Neural progenitor cell (in vitro differentiated cells): ENCODE measurements around the gene CFAP20DC. TPM values are rescaled to one million over a fixed set of nuclear protein-coding genes. Genes with fewer than 3 reads are reported as not detected.

ENCODE experiments used
- DNase-seq: peaks from one replicate; pipeline ENCODE4 v3.0.0-alpha.2; 2016; ENCODE audit warnings: low spot score
- H2AFZ ChIP-seq: fragments of 200-600 bp; sonication (generic); replicated peaks from 2 replicates; pipeline ENCODE4 v1.6.1; 2016; ENCODE audit warnings: antibody characterized with exemption
- H3F3A ChIP-seq: fragments of 200-600 bp; sonication (generic); 2 replicates; pipeline ENCODE4 v1.6.1; 2016; ENCODE audit warnings: antibody characterized with exemption, low read depth
- H3K27ac ChIP-seq: fragments of 200-600 bp; sonication (generic); 2 replicates; pipeline ENCODE4 v1.5.1; 2016; ENCODE audit warnings: mild to moderate bottlenecking
- H3K27me3 ChIP-seq: fragments of 200-600 bp; sonication (generic); 2 replicates; pipeline ENCODE4 v1.6.1; 2016; ENCODE audit warnings: mild to moderate bottlenecking, moderate library complexity
- H3K36me3 ChIP-seq: fragments of 200-600 bp; sonication (generic); 2 replicates; pipeline ENCODE4 v1.5.1; 2016
- H3K4me1 ChIP-seq: fragments of 200-600 bp; sonication (generic); 2 replicates; pipeline ENCODE4 v1.6.1; 2016; ENCODE audit warnings: mixed run types
- H3K4me2 ChIP-seq: fragments of 200-600 bp; sonication (generic); 2 replicates; pipeline ENCODE4 v1.6.1; 2016
- H3K4me3 ChIP-seq: fragments of 200-600 bp; sonication (generic); 2 replicates; pipeline ENCODE4 v1.5.1; 2016
- H3K79me2 ChIP-seq: fragments of 200-600 bp; sonication (generic); 2 replicates; pipeline ENCODE4 v1.6.1; 2016; ENCODE audit warnings: low read depth
- H3K9ac ChIP-seq: fragments of 200-600 bp; sonication (generic); 2 replicates; pipeline ENCODE4 v1.6.1; 2016
- H3K9me3 ChIP-seq: fragments of 200-600 bp; sonication (generic); 2 replicates; pipeline ENCODE4 v1.5.1; 2016; ENCODE audit warnings: low read depth
- H4K20me1 ChIP-seq: fragments of 200-600 bp; sonication (generic); 2 replicates; pipeline ENCODE4 v1.6.1; 2016; ENCODE audit warnings: low read depth
- H3K27ac Mint-ChIP-seq: 3 replicates; pipeline ENCODE4 v1.8.0; 2021; ENCODE audit warnings: mixed read lengths
- H3K27me3 Mint-ChIP-seq: 2 replicates; pipeline ENCODE4 v1.8.0; 2022; ENCODE audit warnings: low read depth, mild to moderate bottlenecking, inconsistent platforms, moderate library complexity, mixed read lengths; ENCODE audit not compliant: insufficient read depth
- H3K36me3 Mint-ChIP-seq: 3 replicates; pipeline ENCODE4 v1.8.0; 2021; ENCODE audit warnings: mixed read lengths
- H3K4me1 Mint-ChIP-seq: 3 replicates; pipeline ENCODE4 v1.8.0; 2021; ENCODE audit warnings: mixed read lengths
- H3K4me3 Mint-ChIP-seq: 3 replicates; pipeline ENCODE4 v1.8.0; 2021; ENCODE audit warnings: mild to moderate bottlenecking, moderate library complexity, mixed read lengths
- H3K9me3 Mint-ChIP-seq: 3 replicates; pipeline ENCODE4 v1.8.0; 2020; ENCODE audit warnings: mixed read lengths
- CTCF ChIP-seq: fragments of 200-600 bp; sonication (generic); IDR thresholded peaks from 2 replicates; pipeline ENCODE4 v1.5.1; 2017; ENCODE audit warnings: antibody characterized with exemption, mild to moderate bottlenecking
- EZH2 ChIP-seq: fragments of 200-600 bp; sonication (generic); IDR thresholded peaks from 2 replicates; pipeline ENCODE4 v1.6.1; 2017; ENCODE audit warnings: antibody characterized with exemption, mild to moderate bottlenecking, moderate library complexity
- EZH2phosphoT487 ChIP-seq: fragments of 200-600 bp; sonication (generic); IDR thresholded peaks from 2 replicates; pipeline ENCODE4 v1.6.1; 2017; ENCODE audit warnings: antibody characterized with exemption
- total RNA-seq: library from RNA; depleted of rRNA; stranded (reverse); fragments of >200 nt; gene quantifications from 2 replicates; pipeline ENCODE4 v1.2.3, GENCODE V29; 2015; ENCODE audit warnings: low replicate concordance

CFAP20DC gene
- total RNA-seq, 1 donor from 2014 or later, result 14.0 TPM

- Histone ChIP-seq H3K4me1 (no peaks in the 10 kb centered on the region), H3K27ac (no peak overlapping the region), H3K27me3 (no peaks in the 10 kb centered on the region), H2AFZ (no peak overlapping the region), H4K20me1 (no peaks in the 10 kb centered on the region), H3F3A (no peaks in the 10 kb centered on the region), H3K9ac (no peak overlapping the region), H3K4me2 (no peak overlapping the region), H3K4me3 (no peak overlapping the region), H3K9me3 (peaks cover 23% of the 10 kb centered on the region), H3K79me2 (no peaks in the 10 kb centered on the region), H3K36me3 (no peaks in the 10 kb centered on the region)
- DNase-seq, result no peak
- no peaks in the 10 kb centered on the region for H3K4me1 Mint-ChIP-seq
- H3K27ac Mint-ChIP-seq, result no peak overlapping the region
- H3K4me3 Mint-ChIP-seq, result no peak overlapping the region
- no peak for TF ChIP-seq EZH2
- TF ChIP-seq CTCF, result no peak
- TF ChIP-seq EZH2phosphoT487, result no peak
- H3K9me3 Mint-ChIP-seq, result peaks cover 33% of the 10 kb centered on the region
- no peaks in the 10 kb centered on the region for H3K36me3 Mint-ChIP-seq
- H3K27me3 Mint-ChIP-seq, result peaks cover 2% of the 10 kb centered on the region
Measured at GRCh38 chr3:58693940-58694850, 355.6 kb downstream of the CFAP20DC start.

GRCh38 chr3:58692484-58692883, 357.3 kb downstream of the CFAP20DC start:
- Histone ChIP-seq H3K27me3 (no peaks in the 10 kb centered on the region), H3K4me3 (no peak overlapping the region), H4K20me1 (no peaks in the 10 kb centered on the region), H2AFZ (no peak overlapping the region), H3K4me2 (no peak overlapping the region), H3K4me1 (no peaks in the 10 kb centered on the region), H3K36me3 (no peaks in the 10 kb centered on the region), H3K27ac (no peak overlapping the region), H3F3A (no peaks in the 10 kb centered on the region), H3K9ac (no peak overlapping the region), H3K9me3 (peaks cover 23% of the 10 kb centered on the region), H3K79me2 (no peaks in the 10 kb centered on the region)
- no peak for TF ChIP-seq EZH2phosphoT487
- no peak for TF ChIP-seq CTCF
- no peak for TF ChIP-seq EZH2
- Mint-ChIP-seq H3K9me3 (peaks cover 38% of the 10 kb centered on the region), H3K27me3 (peaks cover 5% of the 10 kb centered on the region), H3K36me3 (no peaks in the 10 kb centered on the region), H3K4me1 (no peaks in the 10 kb centered on the region), H3K27ac (no peak overlapping the region), H3K4me3 (no peak overlapping the region)
- DNase-seq, result no peak
